ENCODE data around the gene TRIM71.

- TF ChIP-seq CTCF (IDR thresholded peaks at IDR 0.05) (no peak), EZH2 (IDR thresholded peaks at IDR 0.05) (no peak)
These were observed 27.1 kb downstream of the TRIM71 start for GRCh38 chr3:32844914-32845313.
